GM21717 (cell line): ENCODE data around the gene PARP4.
"Not testable (repeated sequence)": the region's sequence is repeated elsewhere in the genome, so short reads cannot be mapped to it uniquely, and the experiment has no call there.

Experiments used
- ATAC-seq: cut with Tn5 transposase; IDR thresholded peaks from one replicate; pipeline ENCODE4 v1.9.1; 2021; ENCODE audit warnings: mild to moderate bottlenecking, moderate library complexity; ENCODE audit not compliant: unreplicated experiment

PARP4 gene

GRCh38 chr13:24454056-24454455 is 58.5 kb downstream of the PARP4 start:
- ATAC-seq = no peak

DNA sequence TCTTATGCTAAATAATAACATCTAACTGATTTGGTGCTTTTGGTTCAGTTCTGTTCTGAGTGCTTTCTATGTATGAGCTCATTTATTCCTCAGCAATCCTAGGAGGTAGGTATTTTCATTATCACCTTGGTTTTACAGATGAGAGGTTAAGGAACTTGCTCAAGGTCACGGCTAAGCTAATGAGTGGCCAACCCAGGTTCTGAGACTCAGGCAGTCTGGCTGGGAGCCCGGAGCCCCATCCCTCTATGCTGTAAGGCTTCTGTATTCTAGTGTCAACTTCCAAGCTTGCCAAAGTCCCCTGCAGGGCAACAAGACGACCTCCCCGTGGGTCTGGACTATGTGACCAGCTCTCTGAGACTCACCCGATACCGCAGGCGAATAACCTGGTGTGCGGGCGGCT is 60.5 kb downstream of the PARP4 start:
- ATAC-seq = no peak

DNA sequence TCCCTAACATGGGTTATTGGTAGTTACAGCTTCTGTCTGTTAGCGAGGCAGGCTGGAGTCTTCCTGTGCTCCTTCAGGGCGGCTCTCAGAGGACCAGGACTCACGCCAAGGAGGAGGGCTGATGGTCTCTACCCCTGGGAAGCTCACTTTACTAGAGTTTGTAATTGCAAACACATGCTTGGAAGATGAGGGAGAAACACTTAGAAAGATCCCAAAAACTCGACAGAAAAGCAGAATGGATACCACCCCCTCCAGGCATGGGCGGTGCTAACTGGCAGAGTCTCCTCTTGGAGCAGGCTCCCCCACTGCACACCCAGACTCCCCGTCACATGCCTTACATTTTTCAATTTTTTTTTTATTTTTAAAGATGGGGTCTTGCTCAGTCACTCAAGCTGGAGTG is 62.0 kb downstream of the PARP4 start:
- ATAC-seq = no peak

DNA sequence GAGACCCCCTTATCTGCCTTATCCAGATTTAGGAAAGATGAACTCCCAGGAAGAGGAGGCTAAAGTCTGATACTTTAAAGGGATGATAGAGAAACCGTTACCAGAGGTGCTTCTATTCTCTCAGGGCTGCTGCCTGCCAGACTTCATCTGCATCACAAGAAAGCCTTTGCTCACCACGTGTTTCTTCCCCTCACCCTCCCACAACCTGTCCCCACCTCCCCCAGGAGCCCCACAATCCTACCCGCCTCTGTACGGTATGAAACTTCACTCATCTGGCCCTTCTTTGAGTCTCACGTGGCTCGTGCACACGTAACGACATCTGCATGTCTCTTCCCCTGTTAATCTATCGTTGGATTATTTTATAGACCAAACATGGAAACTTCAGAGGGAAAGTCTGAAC is 67.7 kb downstream of the PARP4 start:
- ATAC-seq = not testable (repeated sequence)

DNA sequence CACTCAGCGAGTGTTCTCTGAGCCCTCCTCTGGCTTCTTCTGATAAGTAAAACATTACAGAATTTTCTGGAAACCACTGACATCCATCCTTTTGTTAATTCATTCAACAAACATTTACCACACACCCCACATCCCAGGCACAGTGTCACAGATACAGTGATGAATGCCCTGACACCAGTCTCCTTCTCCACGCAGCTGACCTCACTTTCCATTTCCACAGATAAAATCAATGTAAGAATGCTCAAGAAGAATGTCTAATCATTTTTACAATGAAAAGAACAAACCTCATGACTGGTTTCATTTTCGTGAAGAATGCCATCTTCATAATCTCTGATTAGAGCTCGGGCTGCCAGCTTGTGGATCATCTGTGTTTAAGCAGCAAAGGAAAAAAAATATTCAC is 69.2 kb downstream of the PARP4 start:
- ATAC-seq = no peak

DNA sequence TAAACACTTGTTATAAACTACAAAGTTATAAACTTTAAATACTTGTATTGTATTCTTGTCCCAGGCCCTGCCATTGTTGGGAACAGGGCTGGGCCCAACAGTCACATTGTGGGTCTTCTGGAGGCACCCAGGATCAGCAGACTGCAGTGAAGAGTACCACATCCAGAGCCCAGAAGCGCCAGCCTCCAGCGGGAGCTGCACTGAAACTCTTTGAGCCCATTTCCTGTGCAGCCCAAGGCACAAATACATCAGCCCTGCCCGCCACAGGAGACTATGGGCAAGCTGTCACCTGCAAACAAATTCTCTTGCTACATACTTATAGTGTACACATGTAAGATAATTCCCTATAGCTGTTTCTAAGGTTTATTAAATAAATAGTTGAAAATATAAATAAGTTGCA is 86.5 kb downstream of the PARP4 start:
- ATAC-seq = not testable (repeated sequence)

GRCh38 chr13:24419668-24420067 is 92.9 kb downstream of the PARP4 start:
- not testable (repeated sequence) for ATAC-seq

DNA sequence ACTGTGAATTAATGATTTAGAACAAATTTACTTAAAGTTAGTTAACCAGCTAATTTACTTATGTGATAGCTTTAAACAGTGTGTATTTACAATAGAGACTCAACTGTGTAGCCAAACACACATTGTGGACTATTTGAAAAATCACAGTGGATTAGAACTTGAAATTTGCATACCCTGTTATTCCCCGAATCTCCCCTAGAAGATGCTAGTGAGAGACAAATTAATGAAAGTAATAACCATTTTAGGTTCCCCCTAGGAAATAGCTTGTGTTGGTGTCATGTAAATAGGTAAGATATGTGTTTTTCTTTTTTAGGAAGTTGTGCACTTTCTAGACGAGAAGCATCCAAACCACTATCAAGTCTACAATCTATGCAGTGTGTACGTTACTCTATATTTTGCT is 104.7 kb downstream of the PARP4 start:
- ATAC-seq = no peak

GRCh38 chr13:24406524-24406923 is 106.1 kb downstream of the PARP4 start:
- no peak for ATAC-seq

- ATAC-seq = no peak
Observed at GRCh38 chr13:24396821-24397220, 115.8 kb downstream of the PARP4 start.

GRCh38 chr13:24392972-24393371 is 119.6 kb downstream of the PARP4 start:
- ATAC-seq = no peak

- not testable (repeated sequence) for ATAC-seq
Observed at GRCh38 chr13:24391771-24392683, 120.6 kb downstream of the PARP4 start.

GRCh38 chr13:24390795-24391194 is 121.8 kb downstream of the PARP4 start:
- ATAC-seq = not testable (repeated sequence)

DNA sequence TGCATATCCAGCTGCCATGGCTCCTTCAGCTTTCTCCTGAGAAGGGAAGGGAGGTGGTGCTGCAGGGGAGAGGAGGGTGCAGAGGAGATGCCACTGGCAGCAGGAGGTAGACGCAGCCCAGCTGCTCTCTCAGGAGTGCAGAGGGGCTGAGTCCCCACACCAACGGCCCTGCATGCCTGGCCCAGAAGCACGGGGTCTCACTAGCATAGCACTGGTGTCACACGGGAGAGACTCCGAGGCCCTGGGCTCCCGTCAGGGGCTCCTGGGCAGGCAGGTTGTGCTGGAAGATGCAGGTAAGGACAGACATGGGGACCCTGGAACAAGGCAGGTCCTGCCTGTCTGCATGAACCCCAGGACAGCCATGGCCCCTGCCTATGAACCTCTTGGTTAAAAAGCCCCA is 123.1 kb downstream of the PARP4 start:
- no peak for ATAC-seq

DNA sequence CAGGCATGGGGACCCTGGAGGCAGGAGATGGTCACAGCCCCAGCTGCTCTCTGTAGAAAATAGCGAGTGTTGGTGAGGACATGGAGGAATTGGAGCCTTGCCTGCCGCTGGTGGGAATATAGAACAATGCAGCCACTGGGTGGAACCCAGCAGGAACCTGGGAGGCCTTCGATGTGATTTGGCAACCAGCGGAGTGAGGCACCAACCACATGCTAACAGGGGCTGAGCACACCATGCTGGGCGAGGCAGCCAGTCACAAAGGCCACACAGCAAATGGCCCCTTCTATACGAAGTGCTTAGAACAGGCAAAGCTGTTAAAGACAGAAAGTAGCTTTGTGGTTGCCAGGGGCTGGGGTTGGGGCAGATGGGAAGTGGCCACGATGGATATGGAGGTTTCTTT is 123.8 kb downstream of the PARP4 start:
- ATAC-seq = not testable (repeated sequence)

DNA sequence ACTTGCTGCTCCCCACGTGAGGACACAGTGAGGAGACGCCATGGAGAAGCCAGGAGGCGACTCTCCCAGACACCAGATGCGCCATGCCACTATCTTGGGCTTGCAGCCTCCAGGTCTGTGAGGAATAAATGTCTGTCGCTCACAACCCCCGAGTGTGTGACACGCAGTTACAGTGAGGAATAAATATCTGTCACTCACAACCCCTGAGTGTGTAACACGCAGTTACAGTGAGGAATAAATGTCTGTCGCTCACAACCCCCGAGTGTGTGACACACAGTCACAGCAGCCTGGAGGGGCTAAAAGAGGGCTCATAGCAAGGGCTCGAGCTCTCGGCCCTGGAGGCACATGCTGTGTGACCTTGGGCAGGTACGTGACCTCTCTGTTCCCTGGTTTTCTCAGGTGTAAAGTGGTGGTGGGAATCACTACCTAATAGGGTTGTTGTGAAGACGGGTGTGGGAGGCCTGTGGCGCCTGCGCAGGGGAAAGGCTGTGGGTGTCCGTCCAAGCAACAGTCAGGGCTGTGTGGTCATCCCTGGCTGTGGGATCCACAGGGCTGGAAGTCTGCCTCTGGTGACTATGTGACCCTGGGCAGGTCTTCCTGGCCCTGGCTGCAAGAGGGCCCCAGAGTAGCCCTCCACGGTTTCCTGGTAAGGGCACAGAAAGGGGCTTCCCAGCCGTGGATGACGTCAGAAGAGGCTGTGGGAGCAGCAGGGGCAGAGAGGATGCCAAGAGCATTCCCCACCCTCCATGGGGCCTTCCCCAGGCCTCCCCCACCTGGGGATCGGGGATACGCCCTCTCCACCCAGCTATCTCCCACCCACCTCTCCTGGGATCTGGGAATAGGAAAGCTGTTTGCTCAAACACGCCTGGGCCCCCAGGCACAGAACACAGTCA is 125.5 kb downstream of the PARP4 start:
- no peak for ATAC-seq

DNA sequence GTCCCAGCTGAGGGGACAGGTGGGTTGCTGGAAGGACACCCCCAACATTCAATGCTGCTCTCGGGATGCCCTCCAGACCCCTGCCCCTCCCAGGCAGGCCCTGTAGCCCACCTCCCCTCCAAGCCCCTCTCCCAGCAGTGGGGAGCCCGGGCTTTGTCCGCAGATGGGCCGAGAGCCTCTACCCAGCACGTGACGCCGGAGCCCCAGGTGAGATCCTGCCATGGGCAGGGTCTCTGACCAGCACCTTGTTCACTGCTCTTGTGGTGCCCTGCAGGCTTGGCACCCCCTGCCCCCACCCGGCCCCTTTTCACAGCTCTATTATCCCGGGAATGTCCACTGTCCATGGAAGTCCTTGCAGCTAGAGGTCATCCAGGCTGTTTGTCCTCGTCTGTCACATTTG is 126.7 kb downstream of the PARP4 start:
- no peak for ATAC-seq

- ATAC-seq = not testable (repeated sequence)
Observed at GRCh38 chr13:24384946-24385345, 127.6 kb downstream of the PARP4 start.

- not testable (repeated sequence) for ATAC-seq
Observed at GRCh38 chr13:24384091-24384490, 128.5 kb downstream of the PARP4 start.

GRCh38 chr13:24381541-24382265 is 130.9 kb downstream of the PARP4 start:
- ATAC-seq = no peak

DNA sequence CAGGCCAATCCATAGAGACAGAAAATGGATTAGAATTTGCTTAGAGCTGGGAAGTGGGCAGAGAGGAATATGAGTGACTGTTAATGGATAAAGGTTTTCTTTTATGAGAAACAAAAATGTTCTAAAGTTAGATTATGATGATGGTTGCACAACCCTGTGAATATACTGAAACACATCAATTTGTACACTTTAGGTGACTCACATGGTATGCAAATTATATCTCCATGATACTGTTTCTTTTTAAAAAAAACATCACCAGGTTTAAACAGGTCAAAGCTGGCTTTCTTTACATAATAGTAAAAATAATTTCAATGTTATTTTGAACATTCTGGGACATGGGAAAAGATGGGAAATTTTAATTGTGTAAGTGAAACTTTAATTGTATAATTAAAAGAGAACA is 131.7 kb downstream of the PARP4 start:
- not testable (repeated sequence) for ATAC-seq
